Skin epidermis (tissue), 12 donors: ENCODE measurements around the gene EYS.
"Not testable (repeated sequence)": the region's sequence is repeated elsewhere in the genome, so short reads cannot be mapped to it uniquely, and the experiment has no call there.

ENCODE experiments used
- H3K27ac ChIP-seq, 21 experiments: fragments of 200-600 bp; sonication (generic) in 11 of 21; one replicate each; pipeline ENCODE4 v1.5.0; 2020; ENCODE audit warnings: mild to moderate bottlenecking in 3 of 21, inconsistent platforms in 2 of 21, moderate library complexity in 2 of 21
- H3K4me3 ChIP-seq, 7 experiments: fragments of 200-600 bp; sonication (generic) in 2 of 7; one replicate each; pipeline ENCODE4 v1.5.0; 2020; ENCODE audit warnings: inconsistent platforms in 2 of 7, mild to moderate bottlenecking in 2 of 7, moderate library complexity in 1 of 7

The EYS gene

DNA sequence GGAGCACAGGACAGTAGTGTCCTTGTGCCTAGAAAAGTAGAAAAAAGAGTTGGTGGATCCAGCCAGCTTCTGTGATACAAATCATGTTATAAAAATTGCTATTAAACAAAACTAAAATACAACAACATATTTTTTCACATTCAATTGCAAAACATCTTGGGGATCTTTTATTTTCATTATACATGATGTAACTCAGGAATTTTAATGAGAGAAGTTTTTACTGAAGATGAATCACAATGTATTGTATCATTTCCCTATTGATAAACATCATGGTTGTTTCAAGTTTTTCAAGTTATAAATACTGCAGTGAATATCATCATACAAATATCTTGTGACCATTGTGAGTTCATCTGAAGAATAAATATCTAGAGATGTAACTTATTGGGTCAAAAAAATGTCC lies 1463.4 kb downstream of the EYS start:
- no peak overlapping the region for H3K27ac ChIP-seq
- no peak overlapping the region for H3K4me3 ChIP-seq

DNA sequence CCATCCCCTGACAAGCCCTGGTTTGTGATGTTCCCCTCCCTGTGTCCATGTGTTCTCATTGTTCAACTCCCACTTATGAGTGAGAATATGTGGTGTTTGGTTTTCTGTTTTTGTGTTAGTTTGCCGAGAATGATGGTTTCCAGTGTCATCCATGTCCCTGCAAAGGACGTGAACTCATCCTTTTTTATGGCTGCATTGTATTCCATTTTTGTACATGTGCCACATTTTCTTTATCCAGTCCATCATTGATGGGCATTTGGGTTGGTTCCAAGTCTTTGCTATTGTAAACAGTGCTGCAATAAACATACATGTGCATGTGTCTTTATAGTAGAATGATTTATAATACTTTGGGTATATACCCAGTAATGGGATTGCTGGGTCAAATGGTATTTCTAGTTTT lies 1468.1 kb downstream of the EYS start:
- H3K27ac ChIP-seq, H3K4me3 ChIP-seq: not testable (repeated sequence)

DNA sequence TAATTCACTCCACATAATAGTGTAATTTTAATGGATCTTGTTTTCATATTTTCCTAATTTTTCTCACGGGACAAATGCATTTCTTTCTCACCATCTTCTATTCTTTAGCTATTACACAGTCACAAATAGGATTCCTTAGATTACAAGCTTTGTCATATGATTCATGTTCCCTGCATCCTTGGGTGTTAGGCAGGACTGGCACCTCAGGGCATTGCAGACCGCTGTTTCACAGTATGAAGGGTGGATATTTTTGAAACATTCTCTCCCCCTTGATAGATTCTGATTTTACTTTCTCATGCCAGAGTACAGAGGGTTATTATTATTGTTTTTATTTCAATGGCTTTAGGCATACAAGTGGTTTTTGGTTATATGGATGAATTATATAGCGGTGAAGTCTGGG lies 1469.0 kb downstream of the EYS start:
- H3K27ac ChIP-seq, result no peak overlapping the region
- H3K4me3 ChIP-seq, result no peak overlapping the region

DNA sequence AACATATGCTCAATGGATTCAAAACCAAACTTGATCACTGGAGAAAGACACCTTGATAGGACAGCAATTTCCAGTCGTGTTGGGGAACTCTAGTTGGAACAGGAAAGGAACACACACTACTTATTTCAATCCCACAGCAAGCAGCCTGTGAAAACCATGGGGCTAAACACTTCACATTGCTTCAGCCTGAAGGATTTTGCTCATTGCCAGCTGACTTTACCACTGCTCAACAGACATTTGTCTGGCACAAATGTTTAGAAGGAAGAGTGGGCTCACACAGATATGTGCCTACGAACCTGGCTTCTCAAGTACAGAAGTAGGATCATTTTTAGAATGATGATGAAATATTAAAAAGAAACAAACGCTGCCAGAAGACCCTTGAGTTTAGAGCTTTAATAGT lies 1473.3 kb downstream of the EYS start:
- Histone ChIP-seq H3K27ac (no peak overlapping the region), H3K4me3 (no peak overlapping the region)

DNA sequence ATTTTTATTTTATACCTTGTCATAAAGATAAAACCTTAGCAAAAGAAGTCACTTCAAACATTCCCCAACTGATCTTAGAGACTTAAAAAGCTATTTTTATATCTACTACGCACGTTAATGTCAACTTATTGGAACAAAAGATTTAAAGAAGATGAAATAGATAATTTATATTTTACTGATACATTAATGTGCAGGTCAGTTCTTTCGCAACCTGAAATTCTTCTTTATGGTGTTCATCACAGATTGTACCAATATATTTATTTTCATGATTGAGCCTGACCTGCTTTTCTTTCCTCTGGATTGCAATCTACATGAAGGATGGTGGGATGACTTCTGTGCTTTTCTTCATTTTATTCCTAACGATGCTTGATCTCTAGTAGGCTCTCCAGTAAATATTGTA lies 1475.1 kb downstream of the EYS start:
- no peak overlapping the region for H3K27ac ChIP-seq
- H3K4me3 ChIP-seq, result no peak overlapping the region

DNA sequence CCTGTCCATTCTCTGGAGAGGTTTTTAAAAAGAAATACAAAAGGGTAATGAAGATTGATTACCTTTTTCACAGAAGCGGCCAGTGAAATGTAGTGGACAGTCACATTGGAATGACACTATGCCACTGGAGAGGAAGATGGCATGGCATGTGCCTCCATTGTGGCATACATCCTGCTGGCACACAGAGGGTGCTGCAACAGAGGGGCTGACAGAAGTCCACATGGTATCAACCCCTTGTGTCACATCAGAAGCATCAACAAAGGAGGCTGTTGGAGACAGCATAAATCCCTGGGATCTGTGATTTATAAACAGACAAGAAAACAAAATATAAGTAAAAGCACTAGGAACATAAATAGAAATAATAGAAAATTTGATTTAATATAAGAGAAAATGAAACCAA lies 1476.5 kb downstream of the EYS start:
- no peak overlapping the region for H3K4me3 ChIP-seq
- no peak overlapping the region for H3K27ac ChIP-seq

DNA sequence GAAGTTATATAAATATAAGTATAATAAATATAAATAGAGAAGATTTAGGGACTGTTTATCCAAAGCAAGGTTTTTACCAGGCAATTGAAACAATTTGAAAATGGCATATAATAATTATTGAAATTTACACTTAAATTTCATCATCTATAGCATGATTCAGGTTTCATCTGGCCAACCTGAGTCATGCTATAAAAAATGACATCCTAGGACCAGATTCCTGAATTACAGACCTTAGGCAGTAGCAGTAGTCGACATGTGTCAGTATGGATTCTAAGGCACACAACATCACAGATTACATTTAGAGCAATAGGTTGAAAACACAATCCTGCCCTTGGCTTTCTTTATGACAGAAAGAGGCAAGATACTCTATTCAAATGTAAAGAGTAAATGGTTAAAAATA lies 1479.2 kb downstream of the EYS start:
- Histone ChIP-seq H3K27ac (no peak overlapping the region), H3K4me3 (no peak overlapping the region)

DNA sequence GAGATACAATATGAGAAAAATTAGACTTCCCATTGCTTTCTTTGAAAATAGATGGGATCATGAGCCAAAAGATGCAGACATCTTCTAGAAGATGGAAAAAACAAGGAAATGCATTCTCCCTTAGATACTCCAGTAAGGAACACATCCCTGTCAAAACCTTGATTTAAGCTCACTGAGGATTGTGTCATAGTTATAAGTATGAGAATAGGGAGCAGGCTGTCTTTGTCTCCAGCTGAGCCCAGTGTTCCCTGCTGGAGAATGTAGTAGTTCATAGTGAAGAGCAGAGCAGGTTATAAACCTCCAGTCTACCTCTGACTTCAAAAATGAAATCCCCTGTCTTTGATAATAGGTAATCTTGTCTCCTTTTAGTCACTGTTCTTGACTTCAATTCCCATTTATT lies 1481.5 kb downstream of the EYS start:
- no peak overlapping the region for H3K4me3 ChIP-seq
- H3K27ac ChIP-seq, result no peak overlapping the region

DNA sequence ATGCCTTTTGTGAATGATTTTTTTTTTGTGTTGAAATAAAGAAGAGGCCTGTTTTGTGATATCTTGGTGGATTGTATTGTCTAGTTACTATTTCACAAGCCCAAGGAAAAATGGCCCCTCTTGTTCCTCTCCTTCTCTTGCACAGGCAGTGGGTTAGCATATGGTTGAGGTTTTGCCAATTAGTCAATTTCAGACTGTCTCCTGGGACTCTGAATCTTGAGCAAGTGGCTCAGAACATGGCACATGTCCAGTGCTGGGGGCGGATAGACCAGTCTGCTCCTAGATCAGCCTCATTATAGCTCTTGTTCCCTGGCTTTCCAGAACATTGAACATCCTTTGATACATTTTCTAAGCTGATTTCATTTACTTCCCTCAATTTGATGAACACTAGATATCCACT lies 1482.2 kb downstream of the EYS start:
- Histone ChIP-seq H3K4me3 (no peak overlapping the region), H3K27ac (no peak overlapping the region)

DNA sequence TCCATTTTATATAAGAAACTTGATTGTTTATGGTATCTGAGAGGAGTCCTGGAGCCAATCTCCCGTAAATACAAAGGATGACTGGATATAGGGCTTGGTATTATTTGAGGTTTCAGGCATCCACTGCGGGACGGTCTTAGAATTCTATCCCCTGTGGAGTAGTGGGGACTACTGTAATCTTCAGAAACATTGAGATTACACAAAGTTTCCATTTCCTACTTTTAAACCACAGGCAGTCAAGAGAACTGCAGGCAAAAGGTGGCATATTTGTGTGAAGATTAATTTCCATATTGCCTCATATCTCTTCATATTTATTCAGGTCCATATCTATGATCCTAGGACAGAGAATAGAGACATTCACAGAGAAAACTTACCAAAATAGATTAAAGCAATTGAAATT lies 1485.2 kb downstream of the EYS start:
- Histone ChIP-seq H3K27ac (no peak overlapping the region), H3K4me3 (no peak overlapping the region)

DNA sequence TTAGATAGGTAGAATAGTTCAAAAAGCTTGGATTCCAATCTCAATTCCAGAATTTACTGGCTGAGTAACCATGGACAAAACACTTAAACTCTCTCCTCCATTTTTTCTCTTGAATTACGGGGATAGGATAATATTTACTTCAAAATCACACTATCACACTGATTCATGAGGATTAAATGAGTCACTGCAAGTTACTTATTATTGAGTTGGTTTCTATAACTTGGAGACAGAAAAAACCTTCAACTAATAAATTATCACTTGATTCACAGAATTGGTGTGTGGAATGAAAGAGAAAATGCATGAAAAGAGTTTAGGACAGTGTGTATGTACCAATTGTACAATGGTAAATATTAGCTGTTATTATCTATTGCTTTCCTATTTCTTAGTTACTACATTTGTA lies 1486.2 kb downstream of the EYS start:
- Histone ChIP-seq H3K4me3 (no peak overlapping the region), H3K27ac (no peak overlapping the region)

DNA sequence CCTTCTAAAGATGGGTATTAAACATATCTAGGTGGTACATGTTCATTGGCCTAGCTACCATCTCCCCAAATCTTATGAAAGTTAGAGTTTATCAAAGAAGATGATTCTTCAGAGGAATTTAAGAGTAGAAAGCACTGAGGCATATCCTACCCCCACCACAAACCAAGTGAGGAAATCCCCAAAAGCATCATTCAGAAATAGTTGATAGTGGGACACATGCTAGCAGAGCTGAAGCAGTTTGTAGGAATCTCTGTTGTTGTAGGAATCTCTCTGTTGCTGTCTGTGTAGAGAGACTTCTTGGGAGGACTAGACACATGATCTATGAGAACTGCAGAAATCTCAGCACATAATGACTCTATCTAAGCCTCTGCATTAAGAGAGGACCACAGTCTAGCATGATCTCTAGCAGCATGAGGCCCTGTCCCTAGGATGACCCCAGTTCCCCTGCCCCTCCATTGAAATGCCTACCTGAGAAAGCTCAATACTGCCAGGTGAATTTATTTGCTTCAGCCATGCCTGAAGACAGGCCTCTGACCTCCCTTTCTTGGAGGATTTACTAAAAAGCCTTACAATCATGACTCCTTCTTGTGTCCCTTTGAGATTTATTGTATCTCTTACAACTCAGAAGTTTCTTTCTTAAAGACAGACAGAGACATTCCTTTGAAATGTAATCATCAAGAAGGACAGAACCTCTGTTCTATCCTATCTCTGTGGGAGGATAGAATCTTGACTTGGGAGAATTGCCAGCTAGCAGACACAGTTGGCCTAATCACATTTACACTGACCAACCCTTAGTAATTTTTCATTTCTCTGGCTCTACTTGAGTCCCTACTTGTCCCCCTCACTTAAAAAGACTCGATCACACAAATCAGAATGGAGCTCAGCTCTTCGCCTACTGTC lies 1489.1 kb downstream of the EYS start:
- Histone ChIP-seq H3K4me3 (no peak overlapping the region), H3K27ac (no peak overlapping the region)

DNA sequence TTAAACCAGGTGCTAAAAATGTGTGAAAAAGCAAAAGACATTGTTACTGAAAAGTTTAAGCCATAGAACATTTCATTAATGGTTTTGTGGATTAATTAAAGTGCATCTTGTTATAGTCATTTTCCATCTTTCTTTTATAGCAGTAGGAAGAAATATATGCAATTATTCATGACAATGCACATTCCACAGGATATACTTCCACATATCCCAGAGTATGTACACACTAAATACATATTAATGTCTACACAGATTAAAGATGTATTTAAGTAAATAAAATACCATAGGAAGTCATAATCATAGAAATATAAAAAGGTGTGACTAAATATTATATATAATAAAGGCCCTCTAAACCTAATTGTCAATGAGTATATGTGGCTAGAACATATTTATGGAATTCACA lies 1492.7 kb downstream of the EYS start:
- no peak overlapping the region for H3K27ac ChIP-seq
- no peak overlapping the region for H3K4me3 ChIP-seq

DNA sequence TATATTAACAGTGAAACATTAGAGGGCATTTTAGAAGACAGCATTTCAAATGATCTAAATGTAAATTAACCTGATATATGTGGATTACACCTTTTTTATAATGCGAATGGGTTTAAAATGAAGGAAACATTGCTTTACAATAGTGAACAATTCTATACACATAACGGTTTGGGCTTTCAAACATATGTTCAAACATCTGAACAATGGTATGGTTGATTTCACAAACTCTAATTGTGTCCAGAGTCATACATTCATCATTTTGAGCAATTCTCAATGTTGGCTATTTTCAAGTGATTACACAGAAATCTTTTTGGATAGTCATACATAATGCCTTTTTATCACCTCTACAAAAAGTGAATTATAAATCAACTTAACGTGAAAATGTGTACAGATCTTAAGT lies 1493.3 kb downstream of the EYS start:
- H3K27ac ChIP-seq, result no peak overlapping the region
- no peak overlapping the region for H3K4me3 ChIP-seq

DNA sequence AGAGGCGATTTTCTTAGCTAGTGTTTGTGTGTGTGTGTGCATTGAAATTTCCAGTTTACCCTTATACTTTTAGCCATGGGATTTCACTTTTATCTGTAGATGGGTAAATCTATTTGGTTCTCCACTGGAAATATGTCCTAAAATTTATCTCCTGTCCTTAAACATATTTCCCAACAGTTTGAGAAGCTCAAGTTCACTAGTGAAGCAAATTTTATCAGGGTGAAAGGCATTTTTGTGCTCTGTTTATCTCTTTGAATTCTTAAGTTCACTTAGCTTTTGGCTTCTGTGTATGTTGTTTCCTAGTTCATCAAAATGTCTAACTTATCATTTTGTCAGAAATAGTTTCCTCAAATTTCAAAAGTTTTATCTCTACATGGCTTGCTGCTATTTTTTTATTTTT lies 1509.8 kb downstream of the EYS start:
- no peak overlapping the region for H3K27ac ChIP-seq

DNA sequence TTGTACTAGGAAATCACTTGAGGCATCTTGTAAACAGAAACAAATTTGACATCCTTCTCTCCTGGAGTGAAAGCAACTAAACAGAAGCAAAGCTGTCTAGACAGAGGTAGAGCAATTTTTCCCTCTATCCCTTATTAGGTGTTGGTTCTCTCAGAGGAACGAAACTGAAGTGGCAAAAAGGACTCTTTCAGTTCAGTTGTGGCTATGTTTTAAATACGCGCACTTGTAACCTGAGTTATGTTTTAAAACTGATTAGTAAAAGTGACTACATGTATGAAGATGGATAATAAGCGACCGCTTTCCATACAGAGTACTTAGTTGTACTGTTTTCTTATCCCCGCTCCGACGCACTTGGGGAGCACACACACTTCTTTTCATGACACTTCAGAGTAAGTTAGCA lies 1520.4 kb downstream of the EYS start:
- H3K4me3 ChIP-seq, result no peak overlapping the region
- H3K27ac ChIP-seq, result no peak overlapping the region

More for the DNA sequence above, 1509.8 kb downstream of the EYS start:
- H3K4me3 ChIP-seq, result no peak overlapping the region

DNA sequence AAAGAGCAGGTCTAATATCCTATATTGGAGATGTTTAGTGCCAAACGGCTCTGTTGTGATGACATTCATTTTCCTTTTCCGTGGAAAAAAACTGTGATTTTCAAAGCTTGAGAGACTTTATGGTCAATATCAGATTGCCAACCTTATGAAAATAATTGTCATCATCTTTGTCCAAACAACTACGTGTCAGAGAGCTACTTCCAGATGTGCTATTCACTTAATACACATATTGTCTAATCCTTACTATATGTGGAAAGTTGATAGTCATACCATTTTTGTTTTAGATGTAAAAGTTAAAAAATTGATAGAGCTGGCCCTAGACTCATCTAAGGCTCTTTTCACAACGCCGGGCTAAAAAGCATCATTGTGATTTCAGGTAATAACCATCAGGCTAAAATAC lies 1521.4 kb downstream of the EYS start:
- Histone ChIP-seq H3K27ac (no peak overlapping the region), H3K4me3 (no peak overlapping the region)

DNA sequence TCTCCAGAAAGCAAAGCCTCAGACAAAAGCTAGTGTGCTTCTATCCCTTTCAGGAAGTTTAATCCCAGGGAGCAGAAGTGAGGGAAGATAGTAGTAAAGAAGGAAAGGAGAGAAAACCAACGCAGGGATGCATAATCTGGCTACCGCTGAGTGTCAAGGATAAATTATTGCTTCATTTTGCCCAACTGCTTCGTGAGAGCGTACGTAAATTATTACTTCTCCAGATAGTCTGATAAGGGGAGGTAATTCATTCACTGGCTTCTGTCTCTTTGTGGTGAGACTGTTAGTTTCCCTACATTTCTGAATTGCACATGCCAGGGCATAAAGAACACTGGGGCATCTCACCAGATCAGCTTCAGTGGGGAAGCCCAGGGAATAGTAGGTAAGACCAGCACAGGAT lies 1531.7 kb downstream of the EYS start:
- Histone ChIP-seq H3K27ac (no peak overlapping the region), H3K4me3 (no peak overlapping the region)

DNA sequence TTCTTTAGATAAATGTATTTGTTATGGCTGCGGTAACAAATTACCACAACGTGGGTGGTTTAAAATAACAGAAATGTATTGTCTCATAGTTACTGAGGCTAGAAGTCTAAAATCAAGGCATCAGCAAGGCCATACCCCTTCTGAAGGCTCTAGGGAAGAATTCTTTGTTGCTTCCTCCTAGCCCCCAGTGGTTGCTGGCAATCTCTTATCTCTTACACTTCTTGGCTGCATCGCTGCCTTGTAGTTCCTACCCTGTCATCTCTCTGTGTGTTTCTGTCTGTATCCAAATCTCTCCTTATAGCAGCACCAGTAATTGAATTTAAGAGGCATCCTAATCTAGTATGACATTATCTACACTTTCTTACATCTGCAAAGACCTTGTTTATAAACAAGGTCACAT lies 1536.7 kb downstream of the EYS start:
- Histone ChIP-seq H3K4me3 (no peak overlapping the region), H3K27ac (no peak overlapping the region)

DNA sequence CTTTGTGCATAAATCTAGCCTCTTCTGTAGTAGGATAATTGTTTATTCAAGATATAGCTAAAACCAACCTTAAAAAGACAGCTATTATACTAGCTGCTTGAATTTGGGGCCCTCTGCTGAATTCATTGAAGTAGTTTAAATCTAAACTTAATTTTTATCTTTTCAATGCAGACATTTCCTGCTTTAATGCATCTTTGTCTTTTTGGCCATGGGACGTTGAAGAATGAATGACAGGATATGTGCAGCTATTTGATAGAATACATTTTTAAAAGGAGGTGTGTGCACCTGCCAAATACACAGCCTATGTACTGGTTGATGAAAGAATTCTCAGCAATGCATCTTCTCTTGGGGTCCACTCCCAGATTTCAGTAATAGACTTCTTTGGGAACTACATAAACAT lies 1546.5 kb downstream of the EYS start:
- Histone ChIP-seq H3K4me3 (no peak overlapping the region), H3K27ac (no peak overlapping the region)

DNA sequence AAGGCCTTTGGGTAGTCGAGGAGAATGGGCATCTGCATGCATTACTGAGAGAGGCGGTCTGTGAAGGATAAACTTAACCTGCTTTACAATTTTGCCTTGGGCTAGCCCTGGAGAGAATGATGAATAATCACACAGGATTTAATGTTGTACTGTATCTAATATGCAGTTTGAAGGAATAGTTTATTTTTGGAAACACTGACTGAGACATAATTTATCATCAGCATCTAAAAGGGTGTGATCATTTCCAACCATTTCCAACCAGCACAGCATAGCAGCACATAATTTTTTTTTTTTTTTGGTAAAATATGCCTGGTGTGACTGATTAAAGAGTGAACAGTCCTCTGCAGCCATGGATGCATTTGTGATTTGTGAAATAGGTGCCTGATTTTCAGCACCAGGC lies 1552.0 kb downstream of the EYS start:
- H3K4me3 ChIP-seq, result no peak overlapping the region
- no peak overlapping the region for H3K27ac ChIP-seq

DNA sequence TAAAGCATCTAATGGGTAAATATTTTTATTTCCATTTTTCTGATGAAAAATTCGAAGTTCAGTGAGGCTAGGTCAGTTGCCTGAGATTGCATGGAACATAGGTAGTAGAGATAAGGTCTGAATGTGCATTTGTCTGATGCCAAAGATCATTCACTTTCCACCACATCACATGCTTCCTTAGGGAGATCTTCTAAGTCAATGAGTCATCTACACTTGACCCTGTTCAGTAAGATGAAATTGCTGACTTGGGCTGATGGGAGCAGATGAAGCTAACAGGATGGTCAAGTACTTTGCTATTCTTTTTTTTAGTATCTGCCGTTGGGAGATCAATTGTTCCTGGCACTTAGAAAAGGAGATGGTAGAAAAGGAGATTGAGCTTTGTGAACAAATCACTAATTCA lies 1560.2 kb downstream of the EYS start:
- Histone ChIP-seq H3K4me3 (no peak overlapping the region), H3K27ac (no peak overlapping the region)
